Thoracic aorta (tissue), 2 donors: Measurements from ENCODE around the gene SNX11. TPM values are rescaled to one million over a fixed set of nuclear protein-coding genes. Genes with fewer than 3 reads are reported as not detected.
A peak's percentile ranks its signal among the peaks of the same experiment; 100 is the strongest.

Experiments
- ATAC-seq: fragments of 150-250 bp; one replicate; pipeline ENCODE4 v1.8.0; 2017; ENCODE audit warnings: low read depth; ENCODE audit not compliant: insufficient number of reproducible peaks, low FRiP score
- DNase-seq: peaks from one replicate; pipeline ENCODE4 v3.0.0-alpha.2; 2020; ENCODE audit warnings: low spot score
- H3K27ac ChIP-seq, 2 donors: fragments of 200-600 bp; sonication (generic); 1 replicate in 1 of 2; 2 replicates in 1 of 2; pipeline ENCODE4 v1.5.1; 2016; ENCODE audit warnings: mild to moderate bottlenecking in 2 of 2, moderate library complexity in 2 of 2
- H3K27me3 ChIP-seq: fragments of 200-600 bp; sonication (generic); replicated peaks from 2 replicates; pipeline ENCODE4 v1.6.0; 2016; ENCODE audit warnings: mild to moderate bottlenecking; ENCODE audit not compliant: insufficient read depth
- H3K36me3 ChIP-seq: fragments of 200-600 bp; sonication (generic); one replicate; pipeline ENCODE4 v1.5.1; 2016
- H3K4me1 ChIP-seq, 2 donors: fragments of 200-600 bp; sonication (generic); 1 replicate in 1 of 2; 2 replicates in 1 of 2; pipeline versions ENCODE4 v1.5.1 to v1.6.0; 2016; ENCODE audit warnings: low read depth in 2 of 2, mild to moderate bottlenecking in 1 of 2; ENCODE audit not compliant: control insufficient read depth in 1 of 2
- H3K4me3 ChIP-seq: fragments of 200-600 bp; sonication (generic); 2 replicates; pipeline ENCODE4 v1.5.1; 2016; ENCODE audit warnings: mild to moderate bottlenecking
- H3K9me3 ChIP-seq: fragments of 200-600 bp; sonication (generic); 2 replicates; pipeline ENCODE4 v1.5.1; 2016
- CTCF ChIP-seq: fragments of 200-600 bp; sonication (generic); IDR thresholded peaks from one replicate; pipeline ENCODE4 v1.5.1; 2019; ENCODE audit warnings: antibody characterized with exemption
- total RNA-seq, 2 donors: library from RNA; depleted of rRNA; stranded (reverse); fragments of >200 nt; gene quantifications; one replicate each; pipeline versions ENCODE4 v1.1.0 to v1.2.3, GENCODE V29; 2016

Gene SNX11, protein sequence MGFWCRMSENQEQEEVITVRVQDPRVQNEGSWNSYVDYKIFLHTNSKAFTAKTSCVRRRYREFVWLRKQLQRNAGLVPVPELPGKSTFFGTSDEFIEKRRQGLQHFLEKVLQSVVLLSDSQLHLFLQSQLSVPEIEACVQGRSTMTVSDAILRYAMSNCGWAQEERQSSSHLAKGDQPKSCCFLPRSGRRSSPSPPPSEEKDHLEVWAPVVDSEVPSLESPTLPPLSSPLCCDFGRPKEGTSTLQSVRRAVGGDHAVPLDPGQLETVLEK
- total RNA-seq = 10 to 100 TPM; 12.0 to 15.4 TPM

DNA sequence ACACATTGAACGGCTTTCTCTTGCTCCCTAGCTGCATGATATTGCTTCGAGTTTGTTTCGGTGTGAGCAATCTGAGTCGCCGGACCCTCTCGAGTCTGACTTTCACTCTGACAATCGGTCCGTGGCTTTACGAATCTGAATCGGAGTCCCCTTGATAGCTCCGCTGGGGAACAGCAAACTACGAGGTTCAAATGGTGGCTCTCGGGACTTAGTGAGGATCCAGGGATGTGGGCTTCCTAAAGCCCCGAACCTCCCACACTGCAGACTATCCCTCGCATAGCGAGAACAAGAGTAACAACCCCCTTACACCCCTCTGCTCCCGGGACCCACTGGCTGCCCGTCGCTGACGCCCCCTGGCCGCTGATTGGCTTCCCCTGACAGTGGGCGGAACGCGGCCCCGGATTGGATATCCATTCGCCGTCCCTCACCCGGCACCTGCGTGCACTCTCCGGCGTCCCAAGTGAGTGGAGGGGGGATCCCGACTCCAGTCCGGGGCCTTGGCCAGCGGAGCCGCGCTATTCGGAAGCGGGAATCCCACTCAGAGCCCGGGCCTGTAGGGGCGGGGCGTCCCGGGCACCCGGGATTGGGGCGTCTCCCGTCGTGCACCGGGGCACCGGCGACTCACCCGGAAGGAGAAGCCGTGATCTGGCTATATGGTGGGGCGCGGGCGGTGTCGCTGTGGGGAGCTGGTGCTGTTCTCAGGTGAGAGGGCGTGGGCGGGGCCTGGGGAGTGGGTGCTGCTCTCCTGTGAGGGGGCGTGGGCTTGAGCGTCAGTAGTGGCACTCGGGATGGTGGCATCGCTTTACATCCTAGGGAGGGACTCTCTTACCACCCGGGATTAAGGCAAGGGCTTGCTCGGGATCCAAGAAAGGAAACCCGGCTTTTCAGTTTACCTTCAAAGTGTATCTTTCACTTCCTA is at the start of gene SNX11:
Gene SNX11 (plus strand): TSS at position 630 of the 919 bp plus-strand sequence. CDS start 4,278 bp downstream, outside the sequence.
- H3K9me3 ChIP-seq = no peaks in the 10 kb centered on the region
- peak; percentile 64 for DNase-seq
- peaks cover 6 to 31% of the 10 kb centered on the region in 2 donors for H3K4me1 ChIP-seq
- peak within 1 kb of the TSS; percentile 84 to 96 for H3K27ac ChIP-seq
- H3K4me3 ChIP-seq = peak within 1 kb of the TSS; percentile 97
- no peaks in the 10 kb centered on the region for H3K36me3 ChIP-seq
- no peaks in the 10 kb centered on the region for H3K27me3 ChIP-seq
- no peak for TF ChIP-seq CTCF
- ATAC-seq = peak; percentile 62

GRCh38 chr17:48058393-48059124 is 49.0 kb upstream of the SNX11 start:
- ATAC-seq (no peak), DNase-seq (no peak)
- no peak for TF ChIP-seq CTCF
- no peak overlapping the region for H3K27ac ChIP-seq
- H3K9me3 ChIP-seq = no peaks in the 10 kb centered on the region
- peaks cover 63% of the 10 kb centered on the region for H3K36me3 ChIP-seq
- peaks cover 17 to 38% of the 10 kb centered on the region in 2 donors for H3K4me1 ChIP-seq
- H3K4me3 ChIP-seq = no peak overlapping the region
- H3K27me3 ChIP-seq = no peaks in the 10 kb centered on the region

GRCh38 chr17:48059125-48059668 is 48.4 kb upstream of the SNX11 start:
- Histone ChIP-seq H3K4me3 (no peak overlapping the region), H3K27ac (no peak overlapping the region), H3K36me3 (peaks cover 63% of the 10 kb centered on the region), H3K27me3 (no peaks in the 10 kb centered on the region), H3K4me1 (peaks cover 15 to 38% of the 10 kb centered on the region in 2 donors), H3K9me3 (no peaks in the 10 kb centered on the region)
- TF ChIP-seq CTCF = no peak
- ATAC-seq = no peak
- DNase-seq = no peak

DNA sequence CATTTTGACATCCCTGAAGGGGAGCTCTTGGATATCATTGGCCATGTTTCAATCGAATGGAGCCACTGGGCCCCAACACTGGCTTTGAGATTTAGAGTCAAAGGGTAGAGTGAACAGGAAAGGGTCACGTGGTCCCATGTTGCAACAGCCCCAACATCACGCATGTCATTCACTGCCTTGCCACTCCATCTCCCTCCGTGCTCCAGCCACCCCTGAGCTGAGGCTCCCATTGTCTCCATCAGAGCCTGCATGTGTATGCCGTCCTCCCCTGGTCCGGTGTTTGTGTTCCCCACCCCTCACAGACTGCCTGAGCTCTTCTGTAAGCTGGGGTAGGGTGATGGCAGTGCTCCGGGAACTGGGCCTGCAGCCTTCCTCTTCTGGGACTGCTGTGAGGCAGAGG is 47.3 kb upstream of the SNX11 start:
- Histone ChIP-seq H3K36me3 (peaks cover 63% of the 10 kb centered on the region), H3K27me3 (no peaks in the 10 kb centered on the region), H3K4me3 (no peak overlapping the region), H3K27ac (peak overlapping the region; percentile 37 to 46), H3K9me3 (no peaks in the 10 kb centered on the region), H3K4me1 (peaks cover 10 to 29% of the 10 kb centered on the region in 2 donors)
- DNase-seq (no peak), ATAC-seq (no peak)
- no peak for TF ChIP-seq CTCF
